Medulla oblongata (tissue), 1 donor: ENCODE results near the gene GMDS.
"Not testable (repeated sequence)": the region's sequence is repeated elsewhere in the genome, so short reads cannot be mapped to it uniquely, and the experiment has no call there.

Source experiments
- DNase-seq: peaks from one replicate; pipeline ENCODE4 v3.0.0-alpha.2; 2015; ENCODE audit errors: extremely low spot score

The GMDS gene

GRCh38 chr6:1858196-1858595, 387.2 kb downstream of the GMDS start:
- DNase-seq: no peak

GRCh38 chr6:1856381-1856780, 389.0 kb downstream of the GMDS start:
- no peak for DNase-seq

GRCh38 chr6:1855890-1856289, 389.5 kb downstream of the GMDS start:
- DNase-seq: no peak

- DNase-seq: no peak
These were observed 391.1 kb downstream of the GMDS start for GRCh38 chr6:1854296-1854695.

GRCh38 chr6:1853761-1854160, 391.6 kb downstream of the GMDS start:
- DNase-seq: no peak

GRCh38 chr6:1851681-1852456, 393.5 kb downstream of the GMDS start:
- DNase-seq: no peak

- DNase-seq: no peak
These were observed 394.6 kb downstream of the GMDS start for GRCh38 chr6:1850840-1851157.

- DNase-seq: no peak
These were observed 395.1 kb downstream of the GMDS start for GRCh38 chr6:1850121-1850839.

- DNase-seq: no peak
These were observed 395.7 kb downstream of the GMDS start for GRCh38 chr6:1849691-1850090.

GRCh38 chr6:1848752-1849151, 396.7 kb downstream of the GMDS start:
- DNase-seq: no peak

- DNase-seq: no peak
These were observed 398.8 kb downstream of the GMDS start for GRCh38 chr6:1846611-1847010.

- not testable (repeated sequence) for DNase-seq
These were observed 399.9 kb downstream of the GMDS start for GRCh38 chr6:1845543-1845942.

GRCh38 chr6:1842334-1842733, 403.1 kb downstream of the GMDS start:
- DNase-seq: no peak

GRCh38 chr6:1841136-1841535, 404.3 kb downstream of the GMDS start:
- DNase-seq: no peak

- no peak for DNase-seq
These were observed 404.8 kb downstream of the GMDS start for GRCh38 chr6:1840491-1841121.

- no peak for DNase-seq
These were observed 406.0 kb downstream of the GMDS start for GRCh38 chr6:1839361-1839760.

GRCh38 chr6:1838604-1839213, 406.7 kb downstream of the GMDS start:
- DNase-seq: no peak

GRCh38 chr6:1837826-1838225, 407.6 kb downstream of the GMDS start:
- no peak for DNase-seq

GRCh38 chr6:1836690-1837089, 408.7 kb downstream of the GMDS start:
- DNase-seq: no peak

- DNase-seq: no peak
These were observed 410.5 kb downstream of the GMDS start for GRCh38 chr6:1834646-1835516.

GRCh38 chr6:1834207-1834606, 411.2 kb downstream of the GMDS start:
- no peak for DNase-seq
